HepG2 (cell line): ENCODE data around the gene HIBADH. TPM values are rescaled to one million over a fixed set of nuclear protein-coding genes. Genes with fewer than 3 reads are reported as not detected.
A peak's percentile ranks its signal among the peaks of the same experiment; 100 is the strongest.

Source experiments
- ATAC-seq: fragments of 200-7000 bp; cut with Tn5 transposase; 3 replicates; pipeline ENCODE4 v1.9.1; 2020; ENCODE audit warnings: mild to moderate bottlenecking, moderate library complexity
- BruUV-seq: library from RNA; stranded (reverse); fragments of 400-500 nt; replicated peaks from 2 replicates; lab custom pipeline; 2021; lab: Mats Ljungman, UMichigan
- CTCF ChIA-PET: fragments of 300-600 bp; formaldehyde crosslinking; extraction: SDS; loops from one replicate; lab custom pipeline; 2021; ENCODE audit warnings: low total read pairs, inconsistent platforms, low intra/inter-chr PET ratio; lab: Yijun Ruan, JAX
- POLR2A ChIA-PET: fragments of 350-600 bp; sonication (Branson Sonifier 250); formaldehyde crosslinking; loops from one replicate; lab custom pipeline; 2020; ENCODE audit warnings: antibody characterized with exemption, inconsistent platforms; lab: Yijun Ruan, JAX
- DNase-seq: peaks from one replicate; pipeline ENCODE4 v3.0.0-alpha.2; 2015; ENCODE audit warnings: low spot score
- FAIRE-seq: peaks from 3 replicates; lab custom pipeline; 2011; peaks lifted over from hg19 to GRCh38; lab: Jason Lieb, UNC
- H2AFZ ChIP-seq: one replicate; pipeline ENCODE4 v1.6.1; 2011; ENCODE audit warnings: low read length, inconsistent platforms
- H3K27ac ChIP-seq: fragments of 300-600 bp; 3 replicates; pipeline ENCODE4 v1.8.0; 2011; ENCODE audit warnings: mixed run types, mild to moderate bottlenecking, mixed read lengths, low read length, inconsistent platforms; ENCODE audit not compliant: insufficient read depth; ENCODE audit errors: extremely low read length
- H3K27me3 ChIP-seq, 2 experiments: fragments of 200-600 bp in 1 of 2; 2 replicates in 1 of 2; 3 replicates in 1 of 2; pipeline versions ENCODE4 v1.6.0 to v1.8.0; 2011; ENCODE audit warnings: low read length in 2 of 2, mild to moderate bottlenecking in 2 of 2, moderate library complexity in 2 of 2, inconsistent platforms in 1 of 2; ENCODE audit not compliant: insufficient read depth in 2 of 2, control insufficient read depth in 1 of 2
- H3K36me3 ChIP-seq, 2 experiments: fragments of 200-600 bp in 1 of 2; replicated peaks in 1 of 2; 2 replicates in 1 of 2; 3 replicates in 1 of 2; pipeline versions ENCODE4 v1.5.1 to v1.8.0; 2011; ENCODE audit warnings: low read length in 2 of 2, inconsistent platforms in 1 of 2; ENCODE audit not compliant: insufficient read depth in 2 of 2, control insufficient read depth in 1 of 2
- H3K4me1 ChIP-seq: 2 replicates; pipeline ENCODE4 v1.5.1; 2012; ENCODE audit warnings: low read length, inconsistent platforms; ENCODE audit not compliant: insufficient read depth
- H3K4me2 ChIP-seq: 2 replicates; pipeline ENCODE4 v1.6.0; 2011; ENCODE audit warnings: low read depth, low read length, inconsistent platforms
- H3K4me3 ChIP-seq, 3 experiments: fragments of 200-600 bp in 1 of 3; sonication (generic), shearing (Covaris generic) in 1 of 3; replicated peaks in 1 of 3; 2 replicates each; pipeline ENCODE4 v1.5.1; 2011 to 2016; ENCODE audit warnings: low read length in 3 of 3, inconsistent platforms in 2 of 3, low read depth in 2 of 3, mild to moderate bottlenecking in 2 of 3, control low read depth in 1 of 3, mixed read lengths in 1 of 3; ENCODE audit not compliant: insufficient read depth in 1 of 3
- H3K79me2 ChIP-seq: one replicate; pipeline ENCODE4 v1.6.1; 2011; ENCODE audit warnings: low read length, inconsistent platforms; ENCODE audit not compliant: insufficient read depth
- H3K9ac ChIP-seq: 2 replicates; pipeline ENCODE4 v1.6.0; 2011; ENCODE audit warnings: mild to moderate bottlenecking, low read depth, low read length, inconsistent platforms; ENCODE audit not compliant: insufficient read depth
- H3K9me3 ChIP-seq: 2 replicates; pipeline ENCODE4 v1.5.1; 2012; ENCODE audit warnings: mild to moderate bottlenecking, low read length
- H4K20me1 ChIP-seq: 2 replicates; pipeline ENCODE4 v1.6.0; 2011; ENCODE audit warnings: inconsistent platforms, mild to moderate bottlenecking, low read length, moderate library complexity; ENCODE audit not compliant: insufficient read depth
- ELF3 ChIP-seq: IDR thresholded peaks from 2 replicates; pipeline ENCODE4 v1.6.1; 2016; ENCODE audit warnings: missing genetic modification reagents, missing compliant biosample characterization
- HNRNPK ChIP-seq: fragments of 200-400 bp; formaldehyde crosslinking; IDR thresholded peaks from 2 replicates; pipeline ENCODE4 v1.6.1; 2018; ENCODE audit warnings: low read length, low read depth, moderate library complexity, mild to moderate bottlenecking; ENCODE audit not compliant: poor library complexity, severe bottlenecking
- HOXA9 ChIP-seq: sonication (generic); formaldehyde crosslinking; IDR thresholded peaks from 2 replicates; pipeline ENCODE4 v1.8.1; 2022; ENCODE audit warnings: missing genetic modification reagents, mild to moderate bottlenecking, moderate library complexity, borderline replicate concordance
- PAXIP1 ChIP-seq: sonication (generic); formaldehyde crosslinking; conservative IDR thresholded peaks from 2 replicates; pipeline ENCODE4 v1.4.0; 2020; ENCODE audit warnings: mild to moderate bottlenecking, missing genetic modification reagents, moderate library complexity
- RNF2 ChIP-seq: fragments of 450-650 bp; conservative IDR thresholded peaks from 2 replicates; pipeline ENCODE4 v1.6.1; 2016; ENCODE audit warnings: low read depth
- SNRNP70 ChIP-seq: fragments of 200-400 bp; formaldehyde crosslinking; IDR thresholded peaks from 2 replicates; pipeline ENCODE4 v1.6.1; 2017; ENCODE audit warnings: mild to moderate bottlenecking, low read depth, low read length, moderate library complexity
- ZBTB21 ChIP-seq: sonication (generic); formaldehyde crosslinking; IDR thresholded peaks from 2 replicates; pipeline ENCODE4 v1.4.0; 2020; ENCODE audit warnings: missing genetic modification reagents
- ZMYM4 ChIP-seq: sonication (generic); formaldehyde crosslinking; IDR thresholded peaks from 2 replicates; pipeline ENCODE4 v1.8.1; 2023; ENCODE audit warnings: mild to moderate bottlenecking, missing genetic modification reagents
- ZNF333 ChIP-seq: sonication (generic); formaldehyde crosslinking; IDR thresholded peaks from 2 replicates; pipeline ENCODE4 v1.4.0; 2020; ENCODE audit warnings: mild to moderate bottlenecking, missing genetic modification reagents, borderline replicate concordance
- ZNF569 ChIP-seq: sonication (generic); formaldehyde crosslinking; IDR thresholded peaks from 2 replicates; pipeline ENCODE4 v1.5.0; 2020; ENCODE audit warnings: mild to moderate bottlenecking, missing genetic modification reagents, moderate library complexity, borderline replicate concordance
- ZNF639 ChIP-seq: conservative IDR thresholded peaks from 2 replicates; pipeline ENCODE4 v1.6.1; 2018; ENCODE audit warnings: missing genetic modification reagents
- WGBS: methylation state at CpG from one replicate; pipeline ENCODE4 v1.1.6; 2017; ENCODE audit warnings: low lambda C conversion rate; 5-methylcytosine and 5-hydroxymethylcytosine counted together
- in situ Hi-C: cut with HindIII; loops from 2 replicates; pipeline ENCODE4 v1.10.0; 2017; ENCODE audit warnings: low pct_unique_long_range_greater_than_20kb; ENCODE audit not compliant: extremely low pct_ligation_motif_present
- intact Hi-C: fragments of 100-400 bp; cut with micrococcal nuclease; formaldehyde crosslinking; loops from one replicate; pipeline ENCODE4 v1.10.0; 2022; ENCODE audit not compliant: unreplicated experiment
- polyA plus RNA-seq, 8 experiments: library from polyadenylated mRNA; depleted of rRNA in 3 of 8; stranded (reverse) in 7 of 8; unstranded in 1 of 8; fragments of >200 nt; fragmentation: Illumina TruSeq in 4 of 8; extraction: Trizol in 4 of 8; gene quantifications; 2 replicates each; pipeline versions ENCODE4 v1.2.1 to v1.2.3, GENCODE V29; 2011 to 2016; ENCODE audit warnings: low read depth in 4 of 8, missing spikeins in 1 of 8, mixed read lengths in 1 of 8; ENCODE audit not compliant: insufficient read depth in 1 of 8
- total RNA-seq, 5 experiments: library from RNA; depleted of rRNA; stranded (reverse); fragments of >200 nt; fragmentation: Illumina TruSeq; extraction: Trizol; gene quantifications; 2 replicates each; pipeline ENCODE4 v1.2.3, GENCODE V29; 2016; ENCODE audit warnings: low read depth in 1 of 5

HIBADH gene
- total and polyA plus RNA-seq, 2 of the 13 experiments (the other 11 are each of a cell fraction or from before 2014, with no cell fraction given), result 49.9 to 59.5 TPM

- TF ChIP-seq PAXIP1 (CRISPR knock-in tag), result no peak
- TF ChIP-seq ZNF333 (CRISPR knock-in tag), result no peak
- no peak for TF ChIP-seq RNF2
- no peak for TF ChIP-seq ZNF639 (CRISPR knock-in tag)
- no peak for TF ChIP-seq HOXA9 (CRISPR knock-in tag)
- TF ChIP-seq ZBTB21 (CRISPR knock-in tag), result no peak
- no peak for TF ChIP-seq ZMYM4
- no peak for TF ChIP-seq ZNF569
These were observed 113.1 kb downstream of the HIBADH start (continued) for GRCh38 chr7:27549606-27550005.

- Histone ChIP-seq H3K9me3 (no peaks in the 10 kb centered on the region), H3K27me3 (no peaks in the 10 kb centered on the region), H4K20me1 (no peaks in the 10 kb centered on the region), H3K4me2 (no peak overlapping the region), H3K9ac (no peak overlapping the region), H3K36me3 (no peaks in the 10 kb centered on the region), H3K79me2 (no peaks in the 10 kb centered on the region), H3K4me1 (peaks cover 7% of the 10 kb centered on the region; the same call in 1 of the 2 replicates), H2AFZ (no peak overlapping the region), H3K4me3 (no peak overlapping the region), H3K27ac (no peak overlapping the region)
- in situ Hi-C loops, result no loop called here
- ATAC-seq (no peak), DNase-seq (no peak), FAIRE-seq (no peak)
- intact Hi-C loops, result no loop called here
- 88% methylated on average over 1 of the region's 1 CpG for WGBS
- ChIA-PET CTCF (no interaction called here), POLR2A (no interaction called here)
- TF ChIP-seq SNRNP70 (no peak), ELF3 (CRISPR knock-in tag) (no peak), HNRNPK (peak; percentile 66)
- BruUV-seq, result no TSS peak
These were observed 114.4 kb downstream of the HIBADH start for GRCh38 chr7:27548304-27548703.
